BJ (cell line): ENCODE measurements around the gene OR7D2. TPM values are rescaled to one million over a fixed set of nuclear protein-coding genes. Genes with fewer than 3 reads are reported as not detected.

ENCODE experiments used
- CTCF ChIA-PET: fragments of 350-600 bp; formaldehyde crosslinking; extraction: SDS; loops from one replicate; lab custom pipeline; 2021; ENCODE audit warnings: antibody characterized with exemption, inconsistent platforms; lab: Yijun Ruan, JAX
- POLR2A ChIA-PET: fragments of 300-600 bp; sonication (Branson Sonifier 250); formaldehyde crosslinking; extraction: SDS; loops from one replicate; lab custom pipeline; 2021; ENCODE audit warnings: antibody characterized with exemption; lab: Charles Lee
- DNase-seq: peaks from one replicate; pipeline ENCODE4 v3.0.0-alpha.2; 2011; ENCODE audit warnings: low read depth
- H3K27me3 ChIP-seq: 2 replicates; pipeline ENCODE4 v1.6.0; 2011; ENCODE audit warnings: low read length; ENCODE audit not compliant: control insufficient read depth, insufficient read depth
- H3K36me3 ChIP-seq: 2 replicates; pipeline ENCODE4 v1.5.1; 2011; ENCODE audit warnings: low read length; ENCODE audit not compliant: control insufficient read depth, insufficient read depth
- H3K4me3 ChIP-seq: 2 replicates; pipeline ENCODE4 v1.5.1; 2011; ENCODE audit warnings: low read depth, mild to moderate bottlenecking, control low read depth, low read length
- CTCF ChIP-seq: IDR thresholded peaks from 2 replicates; pipeline ENCODE4 v1.5.1; 2011; ENCODE audit warnings: low read depth, mild to moderate bottlenecking, control low read depth, inconsistent platforms, low read length, moderate library complexity; ENCODE audit not compliant: insufficient read depth
- polyA plus RNA-seq: library from polyadenylated mRNA; depleted of rRNA; stranded (reverse); fragments of >200 nt; gene quantifications from 2 replicates; pipeline ENCODE4 v1.2.3, GENCODE V29; 2011

OR7D2 gene
- polyA plus RNA-seq, 1 experiment: not detected

- CTCF ChIA-PET: no interaction called here
- no peak for TF ChIP-seq CTCF
- no peak overlapping the region for H3K4me3 ChIP-seq
Observed at GRCh38 chr19:9151367-9151766, 27.4 kb upstream of the OR7D2 start.

GRCh38 chr19:9155591-9155990, 23.2 kb upstream of the OR7D2 start:
- no peak for TF ChIP-seq CTCF
- Histone ChIP-seq H3K36me3 (peaks cover 28% of the 10 kb centered on the region), H3K4me3 (no peak overlapping the region), H3K27me3 (no peaks in the 10 kb centered on the region)
- ChIA-PET CTCF (no interaction called here), POLR2A (no interaction called here)
- no peak for DNase-seq

More at GRCh38 chr19:9151367-9151766, 27.4 kb upstream of the OR7D2 start:
- Histone ChIP-seq H3K27me3 (no peaks in the 10 kb centered on the region), H3K36me3 (peaks cover 4% of the 10 kb centered on the region)
- POLR2A ChIA-PET: no interaction called here
- DNase-seq: no peak

- H3K4me3 ChIP-seq: no peak overlapping the region
- no peaks in the 10 kb centered on the region for H3K27me3 ChIP-seq
- peaks cover 35% of the 10 kb centered on the region for H3K36me3 ChIP-seq
- CTCF ChIA-PET: no interaction called here
- POLR2A ChIA-PET: no interaction called here
- DNase-seq: no peak
- no peak for TF ChIP-seq CTCF
Observed at GRCh38 chr19:9156304-9156703, 22.5 kb upstream of the OR7D2 start.

GRCh38 chr19:9159891-9160290, 18.9 kb upstream of the OR7D2 start:
- H3K36me3 ChIP-seq: peaks cover 35% of the 10 kb centered on the region
- ChIA-PET POLR2A (no interaction called here), CTCF (no interaction called here)
- H3K27me3 ChIP-seq: no peaks in the 10 kb centered on the region
- no peak for TF ChIP-seq CTCF
- no peak overlapping the region for H3K4me3 ChIP-seq
- no peak for DNase-seq

- H3K4me3 ChIP-seq: no peak overlapping the region
- peaks cover 31% of the 10 kb centered on the region for H3K36me3 ChIP-seq
- ChIA-PET POLR2A (no interaction called here), CTCF (no interaction called here)
- TF ChIP-seq CTCF: no peak
- no peaks in the 10 kb centered on the region for H3K27me3 ChIP-seq
- DNase-seq: no peak
Observed at GRCh38 chr19:9161427-9161826, 17.4 kb upstream of the OR7D2 start.
